GM19328 (cell line): ENCODE measurements around the gene IL2.

Experiments
- ATAC-seq: cut with Tn5 transposase; IDR thresholded peaks from one replicate; pipeline ENCODE4 v1.9.1; 2021; ENCODE audit warnings: mild to moderate bottlenecking, moderate library complexity; ENCODE audit not compliant: unreplicated experiment

IL2 gene

GRCh38 chr4:122456231-122457116 lies at the start of gene IL2:
Gene IL2 (minus strand): TSS chr4:122456725. CDS start chr4:122456440, 285 bp downstream.
- no peak for ATAC-seq

DNA sequence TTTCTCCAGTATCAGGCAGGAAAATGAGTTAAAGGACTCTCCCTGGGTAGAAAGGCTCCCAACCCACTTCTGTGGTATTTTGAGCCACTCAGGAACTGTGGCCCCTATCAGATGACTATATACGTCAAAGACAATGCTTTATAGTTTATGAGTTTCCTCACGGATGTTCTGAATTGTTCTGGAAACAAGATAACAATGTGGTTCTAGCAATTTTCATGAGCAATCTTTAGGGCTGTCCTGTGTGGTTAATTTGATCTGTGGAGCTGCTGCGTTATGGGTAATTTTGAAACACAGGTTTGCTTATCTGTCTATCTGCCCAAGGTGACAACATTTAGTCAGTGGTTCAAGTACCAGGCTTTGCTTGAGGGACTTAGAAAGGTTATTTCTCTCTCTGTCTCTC lies 46.7 kb upstream of the IL2 start:
- ATAC-seq, result no peak

GRCh38 chr4:122500852-122501501 lies 44.5 kb upstream of the IL2 start:
- no peak for ATAC-seq

GRCh38 chr4:122489061-122489460 lies 32.5 kb upstream of the IL2 start:
- no peak for ATAC-seq

DNA sequence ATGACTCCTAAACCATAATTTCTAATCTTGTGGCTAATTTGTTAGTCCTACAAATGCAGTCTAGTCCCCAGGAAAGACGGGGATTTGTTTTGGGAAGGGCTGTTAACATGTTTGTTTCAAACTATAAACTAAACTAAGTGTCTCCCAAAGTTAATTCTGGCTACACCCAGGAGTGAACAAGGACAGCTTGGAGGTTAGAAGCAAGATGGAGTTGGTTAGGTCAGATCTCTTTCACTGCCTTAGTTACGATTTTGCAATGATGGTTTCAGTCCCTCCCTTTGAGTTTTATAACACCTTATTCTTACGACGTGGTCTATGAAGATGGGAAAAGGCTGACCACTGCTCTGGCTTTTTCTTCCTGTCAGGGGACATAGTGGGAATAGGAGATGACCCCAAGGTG lies 27.0 kb upstream of the IL2 start:
- ATAC-seq, result no peak

GRCh38 chr4:122481766-122482405 lies 25.4 kb upstream of the IL2 start:
- ATAC-seq, result no peak

DNA sequence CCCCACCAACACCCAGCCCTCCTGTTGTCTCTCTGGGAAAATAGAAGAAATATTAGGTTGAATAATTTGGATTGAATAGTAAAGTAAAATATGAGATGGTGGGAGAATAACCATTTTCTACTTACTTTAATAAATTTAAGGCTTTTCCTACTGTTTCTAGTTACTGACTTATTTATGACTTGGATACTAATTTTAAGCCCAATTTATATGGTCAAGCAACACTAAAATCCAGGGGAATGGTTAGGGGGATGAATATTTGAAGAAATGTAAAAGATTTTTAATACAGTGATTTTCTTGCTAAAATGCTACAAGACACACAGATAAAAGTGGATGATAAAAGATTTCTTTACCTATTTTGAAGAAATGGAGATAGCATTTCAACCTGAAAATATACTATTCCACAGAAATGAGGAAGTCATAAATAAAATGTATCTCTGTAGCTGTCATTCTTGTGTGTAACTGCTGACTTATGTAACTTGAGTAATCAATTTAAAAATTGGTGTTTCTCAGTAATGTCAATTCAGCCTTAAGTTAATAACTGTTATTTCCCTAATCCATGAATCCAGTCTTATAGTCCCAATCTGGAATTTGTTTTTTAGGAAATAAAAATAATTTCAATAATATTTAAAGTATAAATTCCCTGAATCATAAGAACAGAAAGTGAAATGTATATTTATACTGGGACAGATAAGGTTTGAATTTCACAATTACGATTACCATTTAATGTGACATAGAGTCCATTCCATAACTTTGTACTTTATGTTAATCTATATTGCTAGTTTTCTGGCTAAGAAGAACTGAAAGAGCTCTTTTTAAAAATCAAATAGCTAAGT lies 24.3 kb upstream of the IL2 start:
- ATAC-seq, result no peak

DNA sequence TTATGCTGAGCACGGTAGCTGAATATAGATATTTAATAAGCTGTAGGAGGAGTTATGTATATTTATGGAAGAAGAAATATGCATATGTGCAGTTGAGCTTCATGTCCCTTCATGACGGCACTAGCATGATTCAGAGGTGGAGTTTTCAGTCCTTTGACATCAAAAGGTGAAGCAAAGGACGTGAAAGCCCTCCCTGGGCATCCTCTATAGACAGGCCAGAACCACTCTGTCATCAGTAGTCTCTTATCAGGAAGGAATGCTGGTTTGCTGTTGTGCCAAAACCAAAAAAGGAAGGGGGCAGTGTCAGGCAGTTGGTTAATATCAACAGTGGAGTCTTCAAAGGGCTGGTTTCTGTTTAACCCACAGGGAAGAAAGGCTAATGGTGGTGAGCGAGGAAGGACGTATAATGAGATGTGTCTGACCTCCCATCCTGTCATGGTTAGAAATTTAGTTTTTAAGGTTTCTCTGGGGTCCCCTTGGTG lies 23.5 kb upstream of the IL2 start:
- ATAC-seq, result no peak

- no peak for ATAC-seq
These were observed 20.2 kb upstream of the IL2 start for GRCh38 chr4:122476745-122477144.

DNA sequence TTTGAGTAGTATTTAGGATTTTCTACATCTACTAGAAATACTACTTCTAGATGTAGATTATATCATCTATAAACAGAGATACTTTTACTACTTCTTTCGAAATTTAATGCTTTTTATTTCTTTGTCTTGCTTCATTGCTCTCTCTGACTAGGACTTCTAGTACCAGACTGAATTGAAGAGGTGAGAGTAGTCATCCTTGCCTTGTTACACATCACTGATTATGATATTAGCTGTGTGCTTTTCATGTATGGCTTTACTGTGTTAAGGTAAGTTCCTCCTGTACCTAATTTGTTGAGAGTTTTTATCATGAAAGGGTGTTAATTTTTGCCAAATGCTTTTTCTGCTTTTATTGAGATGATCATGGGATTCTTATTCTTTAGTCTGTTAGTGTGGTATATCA lies 19.6 kb upstream of the IL2 start:
- ATAC-seq, result no peak

DNA sequence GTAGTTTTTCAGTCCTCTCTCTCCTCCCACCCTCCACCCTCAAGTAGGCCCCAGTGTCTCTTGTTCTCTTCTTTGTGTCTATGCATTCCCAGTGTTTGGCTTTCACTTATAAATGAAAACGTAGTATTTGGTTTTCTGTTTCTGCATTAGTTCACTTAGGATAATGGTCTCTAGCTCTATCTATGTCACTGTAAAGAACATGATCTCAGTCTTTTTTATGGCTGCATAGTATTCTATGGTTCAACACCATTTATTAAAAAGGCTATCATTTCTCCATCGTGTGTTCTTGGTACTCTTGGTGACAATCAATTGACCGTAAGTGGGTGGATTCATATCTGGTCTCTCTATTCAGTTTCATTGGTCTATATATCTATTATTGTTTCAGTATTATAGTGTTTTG lies 18.7 kb upstream of the IL2 start:
- no peak for ATAC-seq

DNA sequence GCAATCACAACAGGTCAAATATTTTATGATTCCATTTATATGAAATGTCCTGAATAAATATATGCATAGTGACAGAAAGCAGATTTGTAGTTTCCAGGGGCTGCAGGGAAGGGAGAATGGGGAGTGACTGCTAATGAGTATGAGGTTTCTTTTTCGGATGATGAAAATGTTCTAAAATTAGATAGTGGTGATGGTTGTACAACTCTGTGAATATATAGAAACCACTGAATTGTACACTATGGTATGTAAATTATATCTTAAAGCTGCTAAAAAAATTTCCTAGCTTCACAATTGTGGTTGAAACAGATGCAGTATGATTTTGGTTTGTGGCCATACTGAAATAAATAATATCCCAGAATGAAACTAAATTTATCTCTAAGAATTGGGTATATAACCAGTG lies 12.9 kb upstream of the IL2 start:
- ATAC-seq, result no peak

GRCh38 chr4:122458625-122459024 lies 2.1 kb upstream of the IL2 start:
- no peak for ATAC-seq

GRCh38 chr4:122453384-122453995 lies 3.0 kb downstream of the IL2 start:
- no peak for ATAC-seq

GRCh38 chr4:122450847-122451246 lies 5.7 kb downstream of the IL2 start:
- ATAC-seq, result no peak

GRCh38 chr4:122434285-122434684 lies 22.2 kb downstream of the IL2 start:
- ATAC-seq, result no peak

- ATAC-seq, result no peak
These were observed 25.2 kb downstream of the IL2 start for GRCh38 chr4:122431351-122431750.

DNA sequence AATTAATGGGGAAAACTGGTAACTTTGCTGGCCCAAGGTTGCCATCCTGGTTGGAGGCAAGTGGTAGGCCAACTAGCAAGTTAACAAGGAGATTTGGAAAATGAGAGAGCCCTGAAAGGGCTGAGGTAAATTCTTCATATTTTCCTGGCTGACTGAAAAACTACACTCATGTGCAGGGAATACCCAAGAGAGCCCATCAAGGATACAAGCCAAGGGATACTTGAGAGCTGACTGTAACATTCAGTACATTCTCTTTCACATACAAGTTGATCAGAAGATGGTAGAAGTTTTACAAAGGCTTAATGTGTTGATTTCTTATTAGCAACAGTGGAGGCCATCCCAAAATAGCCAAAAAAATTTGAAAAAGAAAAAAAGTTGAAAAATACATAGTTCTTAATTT lies 33.3 kb downstream of the IL2 start:
- ATAC-seq, result no peak

GRCh38 chr4:122412547-122412946 lies 44.0 kb downstream of the IL2 start:
- ATAC-seq, result no peak

DNA sequence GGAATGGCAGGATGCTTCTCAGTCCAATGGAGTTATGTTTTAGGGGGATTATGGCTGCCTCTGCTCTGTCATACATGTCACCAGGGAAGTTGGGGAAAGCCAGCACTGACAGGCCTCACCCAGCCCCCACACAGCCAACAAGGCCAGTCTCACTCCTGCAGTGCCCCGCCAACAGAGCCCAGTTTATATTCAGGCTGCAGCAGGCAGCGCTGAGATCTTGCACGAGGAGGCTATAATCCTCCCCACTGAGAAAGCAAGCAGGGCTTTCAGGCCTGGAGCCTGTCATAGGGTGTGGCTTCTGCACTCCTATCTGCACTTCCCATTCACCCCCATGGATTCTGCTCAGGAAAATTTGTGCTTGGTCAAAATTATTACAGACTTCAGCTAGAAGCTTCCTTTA lies 52.7 kb downstream of the IL2 start:
- ATAC-seq, result no peak
